DMS79 (cell line): ENCODE data around the gene ERC1.
"Not testable (repeated sequence)": the region's sequence is repeated elsewhere in the genome, so short reads cannot be mapped to it uniquely, and the experiment has no call there.

Experiments
- DNase-seq: peaks from one replicate; lab custom pipeline; 2025; lab: John Stamatoyannopoulos, UW

ERC1 gene

DNA sequence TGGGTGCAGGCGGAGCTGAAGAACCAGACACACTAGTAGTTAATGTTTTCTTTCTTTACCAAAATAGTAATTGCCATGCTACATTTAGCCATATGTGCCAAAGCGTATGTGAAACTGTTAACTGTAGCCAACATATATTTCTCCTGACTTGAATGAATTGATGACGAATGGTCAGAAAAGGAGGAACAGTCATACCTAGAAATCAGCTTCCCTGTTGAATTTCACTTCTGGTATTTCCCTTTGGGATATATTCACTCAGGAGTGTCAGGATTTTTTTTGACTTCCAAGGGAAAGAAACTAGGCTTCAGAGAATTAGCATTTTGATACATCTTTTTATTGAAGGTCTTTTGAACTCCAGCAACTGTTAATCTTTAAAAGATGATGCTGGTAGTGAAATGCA is 87.0 kb downstream of the ERC1 start:
- DNase-seq = no peak

DNA sequence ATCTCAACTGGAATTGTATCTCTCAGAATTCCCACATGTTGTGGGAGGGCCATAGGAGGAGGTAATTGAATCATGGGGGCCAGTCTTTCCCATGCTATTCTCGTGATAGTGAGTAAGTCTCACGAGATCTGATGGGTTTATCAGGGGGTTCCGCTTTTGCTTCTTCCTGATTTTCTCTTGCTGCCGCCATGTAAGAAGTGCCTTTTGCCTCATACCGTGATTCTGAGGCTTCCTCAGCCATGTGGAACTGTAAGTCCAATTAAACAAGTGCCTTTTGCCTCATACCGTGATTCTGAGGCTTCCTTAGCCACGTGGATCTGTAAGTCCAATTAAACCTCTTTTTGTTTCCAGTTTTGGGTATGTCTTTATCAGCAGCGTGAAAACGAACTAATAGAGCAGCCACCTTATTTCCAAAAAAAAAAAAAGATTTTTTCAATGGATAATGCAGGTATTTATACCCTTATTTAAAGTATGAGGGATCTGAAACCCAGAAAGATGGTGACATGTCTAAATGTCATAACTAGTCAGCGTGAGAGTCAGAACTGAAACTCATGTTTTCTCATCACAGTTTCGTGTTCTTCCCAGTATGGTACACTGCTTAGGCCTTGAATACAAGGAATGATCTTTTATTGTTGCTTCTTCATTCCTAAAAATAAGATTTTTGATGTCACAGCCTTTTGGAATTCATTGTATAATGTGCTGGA is 89.6 kb downstream of the ERC1 start:
- DNase-seq = no peak

DNA sequence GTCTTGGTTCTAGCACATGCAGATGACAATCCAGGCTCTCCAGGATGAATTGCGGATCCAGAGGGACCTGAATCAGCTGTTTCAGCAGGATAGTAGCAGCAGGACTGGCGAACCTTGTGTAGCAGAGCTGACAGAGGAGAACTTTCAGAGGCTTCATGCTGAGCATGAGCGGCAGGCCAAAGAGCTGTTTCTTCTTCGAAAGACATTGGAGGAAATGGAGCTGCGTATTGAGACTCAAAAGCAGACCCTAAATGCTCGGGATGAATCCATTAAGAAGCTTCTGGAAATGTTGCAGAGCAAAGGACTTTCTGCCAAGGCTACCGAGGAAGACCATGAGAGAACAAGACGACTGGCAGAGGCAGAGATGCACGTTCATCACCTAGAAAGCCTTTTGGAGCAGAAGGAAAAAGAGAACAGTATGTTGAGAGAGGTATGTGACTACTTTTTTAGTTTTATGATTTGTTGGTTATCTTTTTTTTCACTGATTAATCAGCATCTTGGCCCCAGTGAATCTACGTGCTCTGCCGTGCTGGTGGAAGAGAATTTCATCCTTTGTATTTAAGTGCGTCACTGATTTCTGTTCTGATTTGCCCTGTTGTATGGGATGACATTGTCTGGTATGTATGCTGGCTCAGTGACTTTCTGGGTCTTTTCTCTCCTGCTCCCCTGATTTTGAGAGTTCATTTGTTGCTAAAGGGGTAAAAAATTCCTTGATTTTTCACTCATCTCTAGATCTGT is 92.3 kb downstream of the ERC1 start:
- DNase-seq = no peak

GRCh38 chr12:1083889-1084262 is 92.9 kb downstream of the ERC1 start:
- DNase-seq = peak; percentile 2

- DNase-seq = no peak
Observed at GRCh38 chr12:1091350-1091749, 100.3 kb downstream of the ERC1 start.

DNA sequence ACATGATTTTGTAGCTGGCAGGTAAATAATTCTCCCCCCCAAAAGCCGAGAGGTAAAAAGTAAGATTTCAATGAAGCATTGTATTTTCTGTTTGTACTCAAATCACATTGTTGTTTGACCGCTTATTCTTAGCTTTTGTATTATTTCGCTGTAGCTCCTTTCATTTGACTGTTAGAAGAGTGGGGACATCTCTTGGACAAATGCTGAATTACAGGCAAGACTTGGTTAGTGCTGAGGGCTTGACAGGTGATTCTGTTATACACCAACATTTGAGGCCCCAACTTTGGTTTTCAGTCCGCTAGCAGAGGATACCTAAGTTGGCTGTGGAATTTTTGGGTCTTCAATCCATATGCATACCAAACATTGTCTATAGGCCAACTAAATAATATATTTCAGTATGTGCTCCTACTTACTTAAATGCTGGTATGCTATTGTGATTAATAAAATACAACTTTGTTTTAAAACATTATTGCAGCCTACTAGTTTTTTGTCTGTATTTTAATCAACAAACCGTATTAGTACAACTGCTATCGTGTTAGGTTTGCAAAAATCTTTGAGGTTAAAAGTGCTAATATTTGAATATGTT is 102.2 kb downstream of the ERC1 start:
- peak; percentile 10 for DNase-seq

DNA sequence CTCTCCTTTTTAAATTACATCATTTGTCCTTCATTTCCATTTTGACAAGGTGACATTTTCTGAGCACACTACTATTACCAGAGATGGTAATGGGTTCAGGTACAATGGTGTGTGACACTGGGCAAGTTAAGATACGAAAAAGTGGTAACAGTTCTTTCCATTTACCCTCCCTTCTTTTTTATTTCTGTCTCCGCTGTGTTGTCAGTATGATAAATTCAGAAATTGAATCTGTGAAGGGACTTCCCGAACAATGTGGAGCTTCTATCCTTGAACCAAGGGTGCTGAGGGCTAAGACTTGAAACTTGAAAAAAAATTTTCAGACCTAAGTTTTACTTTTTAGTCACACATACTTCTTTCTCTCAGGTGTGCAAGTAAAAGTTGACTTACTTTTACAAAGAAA is 103.7 kb downstream of the ERC1 start:
- no peak for DNase-seq

- no peak for DNase-seq
Observed at GRCh38 chr12:1099158-1099557, 108.1 kb downstream of the ERC1 start.

DNA sequence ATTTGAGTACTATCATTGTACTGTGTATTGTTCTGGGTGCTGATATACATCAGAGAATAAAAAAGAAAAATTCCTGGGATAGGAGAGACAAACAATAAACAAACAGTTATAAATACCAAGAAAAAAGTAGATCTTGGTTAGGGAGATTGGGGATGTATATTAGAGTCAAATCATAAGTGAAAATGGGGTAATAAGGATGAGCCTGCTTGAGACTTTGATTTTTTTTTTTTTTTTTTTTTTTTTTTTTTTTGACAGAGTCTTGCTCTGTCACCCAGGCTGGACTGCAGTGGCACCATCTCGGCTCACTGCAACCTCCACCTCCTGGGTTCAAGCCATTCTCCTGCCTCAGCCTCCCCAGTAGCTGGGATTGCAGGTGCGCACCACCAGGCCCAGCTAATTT is 108.6 kb downstream of the ERC1 start:
- DNase-seq = not testable (repeated sequence)

GRCh38 chr12:1102115-1102514 is 111.1 kb downstream of the ERC1 start:
- DNase-seq = no peak

- no peak for DNase-seq
Observed at GRCh38 chr12:1102791-1103450, 111.9 kb downstream of the ERC1 start.

DNA sequence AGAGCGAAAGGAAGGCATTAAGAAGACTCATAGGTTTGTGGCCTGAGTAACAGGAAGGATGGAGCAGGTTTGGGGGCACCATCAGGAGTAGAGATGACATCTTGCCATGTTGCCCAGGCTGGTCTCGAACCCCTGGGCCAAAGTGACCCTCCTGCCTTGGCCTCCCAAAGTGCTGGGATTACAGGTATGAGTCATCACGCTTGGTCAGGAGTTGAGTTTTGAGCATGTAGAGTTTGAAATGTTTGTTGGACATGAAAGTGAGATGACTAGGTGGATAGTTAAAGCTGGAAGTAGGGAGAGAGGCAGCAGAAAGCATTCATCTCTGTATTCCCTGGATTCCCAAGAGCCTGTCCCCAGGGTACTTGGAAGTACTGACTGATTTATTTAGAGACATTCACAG is 112.6 kb downstream of the ERC1 start:
- DNase-seq = no peak

GRCh38 chr12:1104088-1104800 is 113.2 kb downstream of the ERC1 start:
- no peak for DNase-seq

DNA sequence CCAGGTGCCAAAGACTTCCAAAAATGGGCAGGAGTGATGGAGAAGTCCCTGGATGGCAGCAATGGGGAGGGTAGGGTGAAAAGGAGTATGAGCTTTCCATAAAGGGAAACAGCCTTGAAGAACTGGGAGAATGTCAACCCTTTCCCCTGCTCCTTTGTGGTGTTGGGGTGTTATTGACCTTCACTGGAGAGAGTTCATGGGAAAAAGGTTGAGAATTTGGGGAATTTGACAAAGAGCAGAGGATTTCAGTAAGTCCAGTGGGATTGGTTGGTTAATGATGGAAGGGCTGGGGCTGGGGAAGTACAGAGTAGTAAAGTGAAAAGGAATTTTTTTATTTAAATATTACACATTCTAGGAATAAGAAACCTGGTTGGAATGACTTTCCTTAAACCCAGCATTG is 116.6 kb downstream of the ERC1 start:
- no peak for DNase-seq

GRCh38 chr12:1108276-1108675 is 117.3 kb downstream of the ERC1 start:
- DNase-seq = no peak

DNA sequence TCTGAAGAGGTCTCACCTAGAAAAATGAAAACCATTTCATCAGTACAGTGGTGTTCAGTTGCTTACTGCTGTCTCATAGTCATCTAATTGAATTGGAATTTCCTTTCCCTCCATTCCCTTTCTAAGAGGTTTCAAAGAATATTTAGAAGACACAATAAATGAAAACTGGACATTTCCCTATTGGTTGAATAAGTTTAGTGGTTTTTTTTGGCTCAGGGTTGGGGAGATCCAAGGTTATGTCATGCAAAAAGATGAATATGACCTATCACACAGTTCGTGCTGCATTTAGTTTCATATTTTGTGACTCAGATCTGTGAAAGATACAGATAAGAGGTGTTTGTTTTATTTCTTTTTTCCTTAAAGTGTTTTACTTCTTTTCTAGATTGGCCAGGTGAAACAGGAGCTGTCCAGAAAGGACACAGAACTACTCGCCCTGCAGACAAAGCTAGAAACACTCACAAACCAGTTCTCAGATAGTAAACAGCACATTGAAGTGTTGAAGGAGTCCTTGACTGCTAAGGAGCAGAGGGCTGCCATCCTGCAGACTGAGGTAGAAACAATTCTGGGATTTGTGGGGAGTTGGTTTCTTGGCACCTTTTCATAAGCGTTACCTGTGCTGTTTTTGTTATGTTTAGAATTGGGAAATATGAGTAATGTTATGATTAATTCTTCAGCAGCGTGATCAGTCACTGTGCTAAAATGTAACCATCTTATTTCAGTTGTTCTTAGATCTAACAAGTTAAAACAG is 124.6 kb downstream of the ERC1 start:
- no peak for DNase-seq

DNA sequence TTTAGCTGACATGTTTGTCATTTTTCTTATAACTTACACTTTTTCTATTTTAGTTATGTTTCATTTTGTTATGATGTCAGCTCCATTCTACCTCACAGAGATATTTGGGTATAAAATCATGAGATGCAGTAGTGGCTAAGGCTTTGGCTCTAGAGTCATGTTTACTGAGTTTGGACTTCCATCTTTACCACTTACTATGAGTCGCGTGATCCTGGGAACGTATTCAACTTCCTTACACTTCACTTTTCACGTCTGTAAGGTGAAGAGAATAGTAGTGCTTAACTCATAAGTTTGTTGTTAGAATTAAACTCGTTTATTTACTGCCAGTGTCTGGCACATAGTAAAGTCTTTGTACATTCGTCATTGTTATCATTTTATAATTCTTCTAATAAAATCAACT is 126.3 kb downstream of the ERC1 start:
- DNase-seq = no peak

- peak; percentile 47 for DNase-seq
Observed at GRCh38 chr12:1117970-1118563, 127.0 kb downstream of the ERC1 start.

- no peak for DNase-seq
Observed at GRCh38 chr12:1122786-1123185, 131.8 kb downstream of the ERC1 start.

DNA sequence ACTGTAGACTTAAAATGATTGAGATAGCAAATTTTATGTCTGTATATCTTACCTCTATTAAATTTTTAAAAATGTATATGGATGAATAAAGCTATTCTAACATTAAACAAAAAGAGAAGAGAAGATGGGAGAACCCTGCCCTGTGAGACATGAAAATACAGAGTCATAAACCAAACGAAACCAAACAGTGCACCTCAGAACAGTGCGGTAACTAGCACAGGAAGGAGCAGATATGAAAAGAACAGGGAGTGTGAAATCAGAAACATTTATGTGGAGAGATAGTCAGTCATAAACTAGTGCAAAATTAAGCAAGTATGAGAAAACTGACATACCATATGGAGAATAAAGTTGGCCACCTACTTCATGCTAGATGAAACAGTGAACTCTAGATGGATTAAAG is 135.1 kb downstream of the ERC1 start:
- no peak for DNase-seq

DNA sequence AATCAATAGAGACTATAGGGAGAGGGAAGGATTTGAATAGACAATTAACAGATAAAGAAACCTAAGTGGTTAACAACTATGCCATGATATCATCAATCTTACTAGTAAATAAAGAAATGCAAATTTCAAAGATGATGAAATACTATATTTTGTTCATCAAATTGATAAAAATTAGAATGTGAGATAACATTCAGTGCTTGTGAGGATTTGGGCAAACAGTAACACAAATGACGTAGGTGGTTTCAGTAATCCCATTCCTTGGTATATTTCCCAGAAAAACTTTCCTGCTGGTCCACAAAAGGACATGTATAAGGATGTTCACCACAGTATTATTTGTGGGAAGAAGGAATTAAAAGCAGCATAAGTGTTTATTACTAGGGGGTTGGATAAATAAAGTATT is 136.0 kb downstream of the ERC1 start:
- DNase-seq = no peak
